Measurements from ENCODE around the gene LGR6.

The LGR6 gene

DNA sequence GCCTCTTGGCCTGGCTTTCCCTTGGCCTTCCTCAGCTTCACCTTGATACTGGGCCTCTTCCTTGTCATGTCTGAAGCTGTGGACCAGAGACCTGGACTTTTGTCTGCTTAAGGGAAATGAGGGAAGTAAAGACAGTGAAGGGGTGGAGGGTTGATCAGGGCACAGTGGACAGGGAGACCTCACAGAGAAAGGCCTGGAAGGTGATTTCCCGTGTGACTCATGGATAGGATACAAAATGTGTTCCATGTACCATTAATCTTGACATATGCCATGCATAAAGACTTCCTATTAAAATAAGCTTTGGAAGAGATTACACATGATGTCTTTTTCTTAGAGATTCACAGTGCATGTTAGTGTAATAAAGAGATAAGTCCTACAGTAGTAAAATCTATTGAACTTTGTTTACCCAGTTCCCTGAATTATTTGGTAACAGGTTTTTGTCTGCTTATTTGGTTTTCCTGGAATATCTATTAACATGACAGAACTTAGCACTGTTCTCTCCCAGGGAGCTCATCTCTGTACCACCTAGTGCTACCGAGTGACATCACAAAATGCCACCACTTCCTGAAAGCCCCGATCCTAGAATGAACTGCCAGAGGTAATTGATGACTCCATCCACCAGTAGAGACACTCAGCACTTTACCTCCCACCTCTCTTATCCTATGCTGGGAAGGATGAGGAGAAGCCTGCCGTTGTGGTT, 125.9 kb downstream of the LGR6 start:
- DNase-seq (ENCODE audit: low read depth), result no peak
- no peak overlapping the region for H3K4me3 ChIP-seq (replicated peaks; ENCODE audit: low read depth, low read length)

DNA sequence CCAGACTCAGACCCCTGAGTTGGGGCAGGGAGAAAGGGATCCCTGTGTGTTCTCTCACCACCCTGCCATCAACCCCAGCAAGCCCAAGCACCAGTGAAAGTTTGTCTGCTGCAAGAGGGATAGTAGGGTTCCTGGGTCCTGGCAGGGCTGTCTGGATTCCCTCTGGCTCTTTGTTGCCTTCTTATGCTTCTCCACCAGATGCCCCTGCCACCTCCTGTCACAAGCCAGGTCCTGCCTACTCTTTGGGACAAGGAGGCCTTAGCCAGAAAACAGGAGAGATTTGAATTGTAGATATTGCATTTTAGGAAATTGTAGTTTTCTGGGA, 126.4 kb downstream of the LGR6 start:
- TF ChIP-seq, protein P1, sequence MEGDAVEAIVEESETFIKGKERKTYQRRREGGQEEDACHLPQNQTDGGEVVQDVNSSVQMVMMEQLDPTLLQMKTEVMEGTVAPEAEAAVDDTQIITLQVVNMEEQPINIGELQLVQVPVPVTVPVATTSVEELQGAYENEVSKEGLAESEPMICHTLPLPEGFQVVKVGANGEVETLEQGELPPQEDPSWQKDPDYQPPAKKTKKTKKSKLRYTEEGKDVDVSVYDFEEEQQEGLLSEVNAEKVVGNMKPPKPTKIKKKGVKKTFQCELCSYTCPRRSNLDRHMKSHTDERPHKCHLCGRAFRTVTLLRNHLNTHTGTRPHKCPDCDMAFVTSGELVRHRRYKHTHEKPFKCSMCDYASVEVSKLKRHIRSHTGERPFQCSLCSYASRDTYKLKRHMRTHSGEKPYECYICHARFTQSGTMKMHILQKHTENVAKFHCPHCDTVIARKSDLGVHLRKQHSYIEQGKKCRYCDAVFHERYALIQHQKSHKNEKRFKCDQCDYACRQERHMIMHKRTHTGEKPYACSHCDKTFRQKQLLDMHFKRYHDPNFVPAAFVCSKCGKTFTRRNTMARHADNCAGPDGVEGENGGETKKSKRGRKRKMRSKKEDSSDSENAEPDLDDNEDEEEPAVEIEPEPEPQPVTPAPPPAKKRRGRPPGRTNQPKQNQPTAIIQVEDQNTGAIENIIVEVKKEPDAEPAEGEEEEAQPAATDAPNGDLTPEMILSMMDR (IDR thresholded peaks at IDR 0.05; ENCODE audit: low read length, missing control alignments), result no peak
- H3K4me3 ChIP-seq (replicated peaks; ENCODE audit: low read depth, low read length), result no peak overlapping the region
- DNase-seq (ENCODE audit: low read depth), result no peak

More for the DNA sequence above, 125.9 kb downstream of the LGR6 start:
- TF ChIP-seq, protein P1 (IDR thresholded peaks at IDR 0.05; ENCODE audit: low read length, missing control alignments), result no peak

DNA sequence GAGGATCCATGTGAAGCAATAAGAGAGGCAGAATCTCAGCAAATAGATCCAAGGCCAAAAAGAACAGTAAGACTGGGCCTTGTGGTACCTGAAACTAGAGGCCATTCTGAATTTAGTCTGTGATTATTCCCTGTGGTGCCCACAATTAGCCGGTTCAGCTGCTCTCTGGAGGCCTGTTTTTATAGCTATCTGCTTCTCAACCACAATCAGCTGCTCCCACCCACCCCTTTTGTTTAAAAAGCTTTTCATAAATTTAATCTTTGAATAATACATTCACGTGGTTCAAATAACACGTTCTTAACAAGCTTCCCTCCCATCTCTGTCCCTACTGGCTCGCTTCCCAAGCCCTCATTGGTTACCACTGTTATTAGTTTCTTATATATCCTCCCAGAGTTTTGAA, 130.1 kb downstream of the LGR6 start:
- TF ChIP-seq, protein P1 (IDR thresholded peaks at IDR 0.05; ENCODE audit: low read length, missing control alignments), result no peak
- H3K4me3 ChIP-seq (replicated peaks; ENCODE audit: low read depth, low read length), result no peak overlapping the region
- no peak for DNase-seq (ENCODE audit: low read depth)

DNA sequence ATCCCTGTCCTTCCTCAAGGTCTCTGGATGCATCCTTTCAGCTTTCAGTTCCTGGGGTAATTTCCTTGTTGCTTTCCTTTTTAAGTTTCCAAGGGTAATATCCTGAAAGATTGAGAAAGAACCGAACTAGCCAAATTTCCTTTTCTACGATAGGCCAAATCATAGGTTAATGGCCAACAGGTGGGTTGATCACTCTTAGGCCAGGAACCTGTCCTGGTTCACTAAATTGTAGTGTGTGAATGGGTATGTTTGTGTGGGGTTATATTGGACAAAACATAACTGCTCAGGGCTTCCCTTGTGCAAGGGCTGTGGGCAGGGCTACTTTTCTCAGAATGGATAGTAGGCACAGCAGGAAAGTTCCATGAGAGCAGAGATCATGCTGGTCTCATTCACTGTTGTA, 131.0 kb downstream of the LGR6 start:
- no peak overlapping the region for H3K4me3 ChIP-seq (replicated peaks; ENCODE audit: low read depth, low read length)
- TF ChIP-seq, protein P1 (IDR thresholded peaks at IDR 0.05; ENCODE audit: low read length, missing control alignments), result no peak

DNA sequence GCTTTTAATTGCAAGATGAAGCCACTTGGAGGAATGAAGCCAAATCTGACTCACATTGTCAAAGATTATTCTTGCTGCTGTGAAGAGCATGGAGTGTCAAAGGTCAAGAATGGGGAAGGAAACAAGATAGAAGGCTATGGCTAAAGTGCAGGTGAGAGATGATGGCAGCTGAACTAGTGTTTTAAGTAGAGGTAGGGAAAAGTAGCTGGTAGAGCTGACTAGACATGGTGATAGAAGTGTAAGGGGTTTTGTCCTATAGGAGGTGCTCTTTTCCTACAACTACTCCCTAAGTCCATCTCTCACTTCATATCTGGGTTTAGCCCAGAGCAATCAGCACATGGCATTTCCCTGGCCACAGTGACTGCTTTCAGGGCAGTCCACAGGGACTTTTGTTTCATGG, 136.3 kb downstream of the LGR6 start:
- DNase-seq (ENCODE audit: low read depth), result no peak
- TF ChIP-seq, protein P1 (IDR thresholded peaks at IDR 0.05; ENCODE audit: low read length, missing control alignments), result peak; percentile 0
- no peak overlapping the region for H3K4me3 ChIP-seq (replicated peaks; ENCODE audit: low read depth, low read length)

More for the DNA sequence above, 131.0 kb downstream of the LGR6 start:
- no peak for DNase-seq (ENCODE audit: low read depth)

GRCh38 chr1:202333861-202334260, 140.3 kb downstream of the LGR6 start:
- TF ChIP-seq, protein P1 (IDR thresholded peaks at IDR 0.05; ENCODE audit: low read length, missing control alignments), result no peak
- DNase-seq (ENCODE audit: low read depth), result no peak
- no peak overlapping the region for H3K4me3 ChIP-seq (replicated peaks; ENCODE audit: low read depth, low read length)
